Fibroblast of pulmonary artery (primary cell): Measurements from ENCODE around the gene RGSL1.

Source experiments
- DNase-seq: peaks from one replicate; pipeline ENCODE4 v3.0.0-alpha.2; 2010; ENCODE audit warnings: low read depth
- H3K4me3 ChIP-seq: replicated peaks from 2 replicates; pipeline ENCODE4 v1.5.1; 2011; ENCODE audit warnings: low read depth, mild to moderate bottlenecking, control low read depth, low read length, moderate library complexity
- TF ChIP-seq, protein P1 (sequence below): IDR thresholded peaks from 2 replicates; pipeline ENCODE4 v1.5.1; 2011; ENCODE audit warnings: mild to moderate bottlenecking, control low read depth, low read length, inconsistent platforms; ENCODE audit errors: missing control alignments

RGSL1 gene

DNA sequence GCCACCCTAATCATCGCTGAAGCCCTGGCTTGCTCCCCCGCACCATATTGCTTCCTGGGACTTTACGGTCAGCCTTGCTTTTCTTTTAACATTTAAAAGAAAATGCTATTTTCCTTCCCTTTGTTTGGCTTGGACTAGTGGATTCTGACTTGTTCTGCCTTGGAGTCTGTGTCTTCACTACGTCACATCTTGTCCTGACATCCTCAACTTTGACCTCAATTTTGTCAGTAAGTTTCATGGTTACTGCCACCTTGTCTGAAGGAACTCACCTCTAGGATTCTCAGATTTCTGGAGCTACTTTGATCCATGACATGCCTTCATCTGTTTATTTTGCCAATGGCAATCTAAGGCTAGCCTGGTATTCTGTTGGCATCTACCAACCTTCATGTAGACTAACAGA, 134.8 kb downstream of the RGSL1 start:
- no peak for DNase-seq
- no peak overlapping the region for H3K4me3 ChIP-seq
- TF ChIP-seq, protein P1, sequence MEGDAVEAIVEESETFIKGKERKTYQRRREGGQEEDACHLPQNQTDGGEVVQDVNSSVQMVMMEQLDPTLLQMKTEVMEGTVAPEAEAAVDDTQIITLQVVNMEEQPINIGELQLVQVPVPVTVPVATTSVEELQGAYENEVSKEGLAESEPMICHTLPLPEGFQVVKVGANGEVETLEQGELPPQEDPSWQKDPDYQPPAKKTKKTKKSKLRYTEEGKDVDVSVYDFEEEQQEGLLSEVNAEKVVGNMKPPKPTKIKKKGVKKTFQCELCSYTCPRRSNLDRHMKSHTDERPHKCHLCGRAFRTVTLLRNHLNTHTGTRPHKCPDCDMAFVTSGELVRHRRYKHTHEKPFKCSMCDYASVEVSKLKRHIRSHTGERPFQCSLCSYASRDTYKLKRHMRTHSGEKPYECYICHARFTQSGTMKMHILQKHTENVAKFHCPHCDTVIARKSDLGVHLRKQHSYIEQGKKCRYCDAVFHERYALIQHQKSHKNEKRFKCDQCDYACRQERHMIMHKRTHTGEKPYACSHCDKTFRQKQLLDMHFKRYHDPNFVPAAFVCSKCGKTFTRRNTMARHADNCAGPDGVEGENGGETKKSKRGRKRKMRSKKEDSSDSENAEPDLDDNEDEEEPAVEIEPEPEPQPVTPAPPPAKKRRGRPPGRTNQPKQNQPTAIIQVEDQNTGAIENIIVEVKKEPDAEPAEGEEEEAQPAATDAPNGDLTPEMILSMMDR = no peak

DNA sequence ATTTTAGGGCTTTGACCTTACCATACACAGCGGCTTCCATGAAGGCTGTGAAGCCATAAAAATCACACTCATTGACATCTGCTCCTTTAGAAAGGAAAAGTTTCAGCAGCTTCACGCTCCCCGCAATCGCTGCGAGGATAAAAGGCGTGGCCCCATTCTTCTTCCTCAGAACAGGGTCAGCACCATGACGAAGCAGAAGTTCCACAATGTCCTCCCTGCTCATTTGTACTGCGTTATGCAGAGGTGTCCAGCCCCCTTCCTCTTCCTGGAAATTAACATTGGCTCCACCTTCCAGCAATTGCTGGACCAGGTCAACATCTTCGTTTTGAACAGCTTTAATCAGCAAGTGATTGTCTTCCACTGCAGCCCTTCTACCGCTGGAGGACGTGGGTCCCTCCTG, 136.4 kb downstream of the RGSL1 start:
- DNase-seq = no peak
- TF ChIP-seq, protein P1 = no peak
- no peak overlapping the region for H3K4me3 ChIP-seq

DNA sequence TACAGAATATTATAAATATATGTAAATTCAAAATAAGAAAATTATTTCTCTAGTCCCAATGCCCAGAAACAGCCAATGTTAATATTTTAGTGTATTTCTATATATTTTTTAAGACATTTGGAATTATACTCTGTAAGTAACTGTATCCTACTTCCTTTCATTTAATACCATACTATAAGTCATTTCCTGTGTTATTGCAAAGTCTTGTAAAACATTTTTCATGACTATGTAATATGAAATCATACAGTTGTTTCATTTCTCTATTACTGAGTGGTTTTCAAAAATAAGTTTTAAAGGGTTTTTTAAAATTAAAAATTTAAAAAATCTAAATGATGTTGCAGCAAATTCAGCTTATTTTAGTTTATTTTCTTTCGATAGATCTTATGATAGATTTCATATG, 137.1 kb downstream of the RGSL1 start:
- TF ChIP-seq, protein P1 = no peak
- no peak for DNase-seq
- H3K4me3 ChIP-seq = no peak overlapping the region

GRCh38 chr1:182587666-182588499, 137.9 kb downstream of the RGSL1 start:
- no peak for DNase-seq
- TF ChIP-seq, protein P1 = no peak
- peak overlapping the region; percentile 78 for H3K4me3 ChIP-seq

DNA sequence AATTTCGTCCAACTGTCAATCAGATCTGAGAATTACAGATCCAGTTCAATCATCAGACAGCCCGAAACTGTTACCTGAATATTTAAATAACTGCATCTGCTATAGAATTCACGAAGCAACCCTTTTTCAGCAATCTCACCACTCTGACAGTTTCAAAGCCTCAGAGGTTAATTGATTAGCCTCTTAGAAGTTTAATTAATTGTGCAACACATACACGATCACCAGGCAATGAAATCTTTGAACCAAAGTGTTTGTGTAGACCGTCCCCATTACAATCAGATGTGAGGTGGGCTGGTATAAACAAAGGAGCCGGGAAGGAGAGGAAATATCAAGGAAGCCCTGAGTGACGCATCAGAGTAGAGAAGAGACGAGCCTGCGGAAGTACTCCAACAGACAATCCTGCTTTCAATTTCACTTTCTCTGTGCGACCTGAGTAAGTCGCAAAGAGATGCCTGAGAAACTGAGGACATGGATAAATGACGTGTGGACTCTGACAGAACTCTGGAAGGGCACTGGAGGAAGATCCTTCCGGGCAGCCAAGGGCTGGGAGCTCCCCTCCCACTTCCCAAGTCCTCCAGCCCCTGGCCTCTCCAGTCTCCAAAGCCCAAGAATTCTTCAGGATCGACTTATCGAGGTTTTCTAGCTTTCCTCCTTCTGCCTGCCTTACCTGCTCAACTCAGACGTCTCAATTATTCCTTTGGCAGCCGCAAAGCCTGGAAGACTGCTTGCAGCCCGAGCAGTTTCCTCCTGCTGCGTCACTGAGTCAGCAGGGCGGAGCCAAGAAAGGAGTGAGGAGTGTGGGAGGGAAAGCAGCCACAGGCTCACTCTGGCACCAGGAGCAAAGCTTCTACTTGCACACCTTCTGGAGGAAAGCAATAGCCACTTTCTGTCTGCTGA, 138.8 kb downstream of the RGSL1 start, which contains the start of gene RNASEL:
TSS of gene RNASEL (minus strand) at position 757 of the 897 bp plus-strand sequence. CDS start 2,450 bp downstream, outside the sequence.
- peak within 1 kb of the TSS; percentile 78 for H3K4me3 ChIP-seq
- DNase-seq = peak; percentile 74
- TF ChIP-seq, protein P1 = no peak

GRCh38 chr1:182589520-182589919, 139.6 kb downstream of the RGSL1 start:
- H3K4me3 ChIP-seq = no peak overlapping the region
- no peak for DNase-seq
- TF ChIP-seq, protein P1 = no peak
